Activated CD4-positive, CD25-positive, alpha-beta regulatory T cell treated with anti-CD3 and anti-CD28 coated beads, Interleukin-2, amount 50 U/mL, for 16 hours (primary cell): ENCODE data around the gene GPC2.
"Not testable (repeated sequence)": the region's sequence is repeated elsewhere in the genome, so short reads cannot be mapped to it uniquely, and the experiment has no call there.

Experiments used
- DNase-seq: peaks from one replicate; pipeline ENCODE4 v3.0.0-alpha.2; 2020; ENCODE audit warnings: low read depth, low spot score

The GPC2 gene

GRCh38 chr7:100177045-100178001 is at the start of gene GPC2, which contains the start of gene STAG3:
TSS of gene GPC2 (minus strand) at chr7:100177381. CDS start at chr7:100177199, 182 bp downstream.
TSS of gene STAG3 (plus strand) at chr7:100177918. CDS start at chr7:100180557, 2,639 bp downstream.
- DNase-seq = peak; percentile 90

DNA sequence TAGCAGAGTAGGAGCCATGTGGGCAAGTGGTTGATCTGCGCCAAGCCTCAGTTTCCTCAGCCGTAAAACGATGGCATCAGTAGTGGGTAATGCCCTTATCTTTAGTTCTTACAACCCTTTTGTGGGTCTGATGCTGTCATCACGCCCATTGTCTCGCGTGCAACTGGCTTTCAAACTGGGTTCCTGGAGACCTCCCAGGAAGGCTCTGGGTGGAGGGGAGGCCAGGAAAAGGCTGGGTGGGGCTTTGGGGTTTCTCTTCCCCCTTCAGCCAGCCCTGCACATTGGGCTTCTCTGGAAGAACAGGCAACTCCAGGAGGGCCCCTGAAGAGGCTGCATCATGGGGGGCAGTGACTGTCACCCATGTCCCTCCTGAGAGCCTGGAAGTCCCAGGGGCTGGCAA is 47.7 kb upstream of the GPC2 start:
- not testable (repeated sequence) for DNase-seq

DNA sequence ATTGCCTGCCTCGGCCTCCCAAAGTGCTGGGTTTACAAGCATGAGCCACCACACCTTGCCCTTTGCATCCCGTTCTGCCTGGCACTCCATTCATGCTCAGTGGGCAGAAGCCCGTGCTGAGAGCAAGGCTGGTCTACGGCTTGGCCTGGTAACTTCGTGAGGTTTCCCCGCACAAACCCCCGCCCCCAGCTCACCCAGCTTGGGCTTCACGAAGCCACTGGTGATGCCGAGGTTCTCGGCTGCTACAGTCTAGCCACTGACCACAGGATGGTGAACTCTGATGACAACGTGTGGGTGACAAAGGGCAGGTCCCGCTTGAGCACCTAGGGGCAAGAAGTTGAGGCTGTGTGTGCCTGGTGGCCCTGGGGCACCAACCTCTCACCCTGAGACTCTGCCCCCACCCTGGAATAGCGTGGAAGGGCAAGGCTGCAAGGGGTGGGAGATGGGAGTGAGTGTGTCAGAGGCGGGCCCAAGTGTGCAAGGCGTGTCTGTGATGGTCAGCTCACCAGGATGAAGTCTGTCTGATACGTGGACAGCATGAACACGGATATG is 46.3 kb upstream of the GPC2 start:
- DNase-seq = not testable (repeated sequence)

DNA sequence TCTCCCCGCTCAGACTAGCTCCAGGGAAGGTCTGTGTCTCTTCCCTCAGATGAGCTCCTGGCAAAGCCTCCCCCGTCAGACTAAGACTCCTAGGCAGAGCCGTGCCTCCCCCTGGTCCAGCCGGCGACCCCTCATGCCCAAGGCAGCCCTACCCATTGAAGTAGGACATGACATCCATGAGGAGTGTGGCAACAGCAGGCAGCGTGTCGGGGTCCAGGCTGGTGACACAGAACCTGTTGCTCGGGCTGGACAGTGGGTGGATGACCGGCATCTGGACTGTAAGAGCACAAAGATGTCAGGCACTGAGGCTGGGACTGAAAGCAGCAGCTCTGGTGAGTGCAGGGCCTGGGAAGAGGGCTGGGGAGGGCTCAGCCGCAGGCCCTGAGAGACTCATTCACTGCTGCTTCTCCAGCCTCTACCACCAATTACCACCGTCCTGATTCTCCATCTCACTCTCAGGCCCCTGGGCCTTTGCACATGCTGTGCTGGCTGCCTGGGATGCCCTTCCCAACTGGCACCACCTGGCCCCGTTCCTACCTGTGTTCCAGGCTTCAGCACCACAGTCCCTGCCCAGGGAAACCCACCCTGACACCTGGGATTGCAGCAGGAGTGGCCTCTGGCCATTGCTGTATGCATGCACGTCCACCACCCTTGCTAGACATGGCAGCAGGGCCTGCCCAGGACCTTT is 45.4 kb upstream of the GPC2 start:
- no peak for DNase-seq

GRCh38 chr7:100221767-100222444 is 44.7 kb upstream of the GPC2 start:
- DNase-seq = no peak

DNA sequence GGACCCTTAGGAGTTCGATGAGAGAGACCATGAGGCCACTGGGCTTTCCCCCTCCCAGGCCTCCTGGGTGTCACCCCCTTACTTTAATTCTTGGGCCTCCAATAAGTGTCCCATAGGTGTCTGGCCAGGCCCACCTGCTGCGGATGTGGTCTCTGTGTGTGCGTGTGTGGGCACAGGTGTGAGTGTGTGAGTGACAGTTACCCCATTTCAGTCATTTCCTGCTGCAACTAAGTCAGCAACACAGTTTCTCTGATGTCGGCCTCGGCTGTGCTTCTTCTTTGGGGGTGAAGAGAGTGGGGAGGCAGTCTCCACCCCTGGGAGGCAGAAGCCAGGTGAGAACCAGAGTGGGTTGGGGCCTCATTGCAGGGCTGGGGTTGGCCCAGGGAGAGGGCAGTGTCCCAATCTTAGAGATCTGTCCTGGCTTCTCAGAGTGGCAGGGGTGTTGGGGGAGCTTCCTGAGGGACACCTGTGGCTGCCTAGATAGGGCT is 44.1 kb upstream of the GPC2 start:
- peak; percentile 71 for DNase-seq

GRCh38 chr7:100220586-100221230 is 43.5 kb upstream of the GPC2 start:
- no peak for DNase-seq

DNA sequence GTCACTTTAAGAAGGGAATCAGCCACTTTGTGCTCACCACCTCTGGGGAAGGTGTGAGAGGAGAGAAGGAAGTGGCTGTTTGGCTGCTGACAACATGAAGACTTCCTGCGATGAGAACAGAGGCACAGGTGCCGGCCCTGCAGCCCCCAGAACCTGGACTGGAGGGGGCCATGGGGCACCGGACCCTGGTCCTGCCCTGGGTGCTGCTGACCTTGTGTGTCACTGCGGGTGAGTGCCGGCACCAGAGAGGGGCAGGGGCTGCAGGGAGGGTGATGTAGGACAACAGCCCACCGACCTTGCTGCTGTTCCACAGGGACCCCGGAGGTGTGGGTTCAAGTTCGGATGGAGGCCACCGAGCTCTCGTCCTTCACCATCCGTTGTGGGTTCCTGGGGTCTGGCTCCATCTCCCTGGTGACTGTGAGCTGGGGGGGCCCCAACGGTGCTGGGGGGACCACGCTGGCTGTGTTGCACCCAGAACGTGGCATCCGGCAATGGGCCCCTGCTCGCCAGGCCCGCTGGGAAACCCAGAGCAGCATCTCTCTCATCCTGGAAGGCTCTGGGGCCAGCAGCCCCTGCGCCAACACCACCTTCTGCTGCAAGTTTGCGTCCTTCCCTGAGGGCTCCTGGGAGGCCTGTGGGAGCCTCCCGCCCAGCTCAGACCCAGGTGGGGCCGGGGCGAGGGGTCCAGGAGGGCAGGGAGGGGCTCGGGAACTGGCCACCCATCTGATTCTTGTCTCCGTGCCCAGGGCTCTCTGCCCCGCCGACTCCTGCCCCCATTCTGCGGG is 42.8 kb upstream of the GPC2 start, which contains the start of gene PVRIG:
PVRIG (plus strand) TSS at position 149 of the 785 bp plus-strand sequence; CDS start at position 171, 22 bp downstream.
- DNase-seq = not testable (repeated sequence)

DNA sequence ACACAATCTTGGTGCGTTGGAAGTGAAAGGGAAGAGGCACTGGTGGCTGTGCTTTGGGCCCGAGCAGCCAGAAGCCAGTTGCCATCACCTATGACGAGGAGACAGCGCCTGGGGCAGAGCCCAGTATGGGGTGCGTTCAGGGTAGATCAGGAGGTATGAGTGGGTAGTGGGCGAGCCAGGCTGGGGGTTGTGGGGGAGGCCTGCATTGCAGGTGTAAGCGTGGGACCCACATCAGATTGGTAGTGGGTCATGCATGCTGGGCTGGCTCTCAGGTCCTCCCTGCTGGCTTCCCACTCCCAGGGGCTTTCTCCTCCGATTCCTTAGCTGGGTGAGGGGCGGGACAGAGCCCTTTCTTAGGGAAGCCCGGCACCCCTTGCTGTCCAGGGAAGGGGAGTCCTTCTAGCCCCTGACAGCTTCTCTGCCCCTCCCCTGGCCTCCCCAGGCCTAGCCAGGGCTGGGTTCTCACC is 42.1 kb upstream of the GPC2 start:
- DNase-seq = no peak

- DNase-seq = peak; percentile 64
These were observed 40.8 kb upstream of the GPC2 start for GRCh38 chr7:100217934-100218333.

GRCh38 chr7:100215895-100216294 is 38.7 kb upstream of the GPC2 start:
- DNase-seq = no peak

DNA sequence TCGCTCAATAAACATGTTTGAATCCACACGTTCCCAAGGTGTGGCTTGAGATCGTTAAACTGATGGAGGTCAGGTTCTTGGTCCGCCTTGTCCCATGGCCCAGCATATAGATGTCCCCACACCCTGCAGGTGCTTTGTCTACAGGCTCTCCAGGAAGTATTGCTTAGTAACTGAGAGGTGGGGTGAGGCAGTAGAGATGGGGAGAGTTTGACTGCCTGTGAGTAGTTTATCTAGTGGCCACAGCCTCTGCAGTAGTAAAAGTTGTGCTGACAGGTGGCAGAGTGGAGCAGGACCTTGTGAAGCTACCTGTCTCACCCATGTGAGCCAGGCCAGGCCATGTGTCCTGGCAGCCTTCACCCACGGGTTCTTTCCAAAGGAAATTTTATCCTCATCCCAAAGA is 37.2 kb upstream of the GPC2 start:
- DNase-seq = not testable (repeated sequence)

GRCh38 chr7:100213672-100214071 is 36.5 kb upstream of the GPC2 start:
- no peak for DNase-seq

GRCh38 chr7:100212631-100213286 is 35.6 kb upstream of the GPC2 start:
- no peak for DNase-seq

GRCh38 chr7:100211342-100211780 is 34.2 kb upstream of the GPC2 start:
- DNase-seq = no peak

- DNase-seq = no peak
These were observed 33.6 kb upstream of the GPC2 start for GRCh38 chr7:100210805-100211204.

- no peak for DNase-seq
These were observed 32.3 kb upstream of the GPC2 start for GRCh38 chr7:100209493-100209892.

- DNase-seq = no peak
These were observed 31.8 kb upstream of the GPC2 start for GRCh38 chr7:100208911-100209408.

GRCh38 chr7:100204454-100204853 is 27.3 kb upstream of the GPC2 start:
- no peak for DNase-seq
